NCI-H2081 (cell line): ENCODE measurements around the gene DBI.
A peak's percentile ranks its signal among the peaks of the same experiment; 100 is the strongest.
"Not testable (repeated sequence)": the region's sequence is repeated elsewhere in the genome, so short reads cannot be mapped to it uniquely, and the experiment has no call there.

Experiments
- DNase-seq, 2 experiments: peaks; one replicate each; lab custom pipeline; 2025; lab: John Stamatoyannopoulos, UW

DBI gene

DNA sequence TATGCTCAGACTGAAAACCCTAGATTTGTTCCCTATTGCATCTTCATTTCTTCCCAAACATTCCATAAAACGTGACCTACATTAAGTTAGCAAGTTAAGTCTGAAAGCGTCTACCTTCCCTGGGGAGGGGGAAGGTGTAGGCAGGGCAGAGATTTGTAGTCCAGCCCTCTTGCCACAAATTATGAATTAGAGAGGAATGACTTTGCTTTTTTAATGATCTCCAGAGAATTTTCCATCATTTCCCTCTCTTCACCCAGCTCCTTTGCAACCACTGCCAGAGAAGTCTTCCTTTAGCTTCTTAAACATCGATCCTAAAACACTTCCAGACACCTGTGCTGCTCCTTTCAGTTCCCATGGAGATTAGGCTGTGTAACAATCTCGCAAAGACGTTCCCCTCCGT is 1.3 kb upstream of the DBI start:
- DNase-seq = no peak

DNA sequence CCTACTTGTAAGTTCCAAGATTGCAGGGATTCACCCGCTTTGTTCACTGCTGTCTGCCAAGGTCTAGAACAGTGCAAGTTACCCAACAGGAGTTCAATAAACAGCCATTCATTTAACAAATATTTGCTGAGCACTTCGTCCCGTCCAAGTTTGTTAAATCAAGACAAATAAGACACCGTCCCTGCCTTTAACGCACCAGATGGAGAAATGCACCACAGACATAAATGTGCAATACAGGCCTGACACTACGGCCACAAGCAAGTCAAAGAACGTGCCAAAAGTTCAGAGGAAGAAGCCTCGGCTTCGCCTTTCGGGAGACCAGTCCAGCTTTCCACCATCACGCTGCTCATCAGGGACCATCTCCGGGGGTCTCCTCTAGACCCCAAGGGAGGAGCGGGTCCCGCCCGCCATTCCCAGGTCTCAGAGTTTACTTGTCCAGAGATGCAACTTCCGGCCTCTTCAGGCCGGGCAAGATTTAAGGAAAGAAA is 572 bp upstream of the DBI start:
- peak in 1 of 2 experiments; percentile 7 for DNase-seq

DNA sequence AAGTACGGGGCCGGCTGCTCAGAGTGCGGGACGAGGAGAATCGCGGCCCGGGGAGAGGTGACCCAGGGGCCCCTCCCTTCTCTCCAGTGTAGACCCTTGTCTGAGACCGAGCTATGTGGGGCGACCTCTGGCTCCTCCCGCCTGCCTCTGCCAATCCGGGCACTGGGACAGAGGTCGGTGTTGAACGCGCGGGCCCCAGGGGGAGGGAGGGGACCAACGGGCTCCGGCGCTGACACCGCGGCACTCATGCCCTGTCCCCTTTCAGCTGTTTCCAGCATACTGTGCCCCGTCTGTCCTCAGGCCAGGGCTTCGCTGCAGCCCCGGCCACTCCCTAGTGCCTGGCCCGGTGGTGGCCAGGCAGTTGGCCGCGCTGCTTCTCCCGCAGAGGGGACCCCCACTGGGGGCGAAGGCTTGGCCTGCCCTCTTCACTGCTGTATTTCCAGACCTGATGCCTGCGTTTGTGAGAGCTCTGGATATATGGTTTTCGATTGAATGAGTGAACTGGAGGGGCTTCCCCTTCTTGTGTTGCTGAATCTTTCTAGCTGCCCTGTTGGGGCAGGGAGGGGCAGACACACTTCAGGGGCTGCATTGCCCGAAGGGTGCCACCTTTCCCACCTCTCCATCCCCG is 809 bp downstream of the DBI start:
- DNase-seq = peak in 1 of 2 experiments; percentile 25

DNA sequence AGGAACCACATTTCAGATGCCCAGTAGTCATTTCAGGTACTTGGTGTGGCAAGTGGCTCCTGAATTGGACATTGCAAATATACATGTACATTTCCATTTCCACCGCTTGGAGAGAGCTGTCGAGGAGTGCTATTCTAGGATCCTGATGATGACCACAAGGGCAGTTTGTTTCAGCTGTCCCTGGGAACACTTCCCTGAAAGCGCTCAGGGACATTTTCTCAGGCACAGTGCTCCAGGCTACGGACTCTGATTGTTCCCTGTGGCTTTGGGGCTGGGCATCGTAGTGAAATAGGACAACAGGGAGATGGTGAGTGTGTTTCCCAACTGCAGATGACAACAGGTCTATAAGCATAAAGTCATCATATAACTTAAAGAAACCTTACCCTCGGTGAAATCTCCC is 3.1 kb downstream of the DBI start:
- no peak for DNase-seq

DNA sequence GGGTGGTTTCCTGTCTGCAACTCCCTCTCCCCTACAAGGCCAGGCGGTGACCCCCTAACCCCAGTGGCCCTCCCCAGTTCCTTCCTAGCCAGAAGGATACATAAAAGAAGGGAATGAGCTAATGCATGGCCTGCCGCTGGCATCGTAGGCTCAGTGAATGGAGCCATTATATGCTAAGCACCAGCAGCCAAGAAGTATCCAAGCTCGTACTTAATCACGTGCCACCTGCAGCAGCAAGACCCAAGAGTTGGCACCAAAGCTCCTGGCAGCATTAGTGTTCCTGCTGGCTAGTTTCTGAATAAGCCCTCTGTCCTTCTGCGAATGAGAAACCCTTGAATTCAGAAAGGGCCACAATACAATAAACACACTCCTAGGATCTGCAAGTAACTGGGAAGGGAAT is 4.3 kb downstream of the DBI start:
- DNase-seq = no peak

DNA sequence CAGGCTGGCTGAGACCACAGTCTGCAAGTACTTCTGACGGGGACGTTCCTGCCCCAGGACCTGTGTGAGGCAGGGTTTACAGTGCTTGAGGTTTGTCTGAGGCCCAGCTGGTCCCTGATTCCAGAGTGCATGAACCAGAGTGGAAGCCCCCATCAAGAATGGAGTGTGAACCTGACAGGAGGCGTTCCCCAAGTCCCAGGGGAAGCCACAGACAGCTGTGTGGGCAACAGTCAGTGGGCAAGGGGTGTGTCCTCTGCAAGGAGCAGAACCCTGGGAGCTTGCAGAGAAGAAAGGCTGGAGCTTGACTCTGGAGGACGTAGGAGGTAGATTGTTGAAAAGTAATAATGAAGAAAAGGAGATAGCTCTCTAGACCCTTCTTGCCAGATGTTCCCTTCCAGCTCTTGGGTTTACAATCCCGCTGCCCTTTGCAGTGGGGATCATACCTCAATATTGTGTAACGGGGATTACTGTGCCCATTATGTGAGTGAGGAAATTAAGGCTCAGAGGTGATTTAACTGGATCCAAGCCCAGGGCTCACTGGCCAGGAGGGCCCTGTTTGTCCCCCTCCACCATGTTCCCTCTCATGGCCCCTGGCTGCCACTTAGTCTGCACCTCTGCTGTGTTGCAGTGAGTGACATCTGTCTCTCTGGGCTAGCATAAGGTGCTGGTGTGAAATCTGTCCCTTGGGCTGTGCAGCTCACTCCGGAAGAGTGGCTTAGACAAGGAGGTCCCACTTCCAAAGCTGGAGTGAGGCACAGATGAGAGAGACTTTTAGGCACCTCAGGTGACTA is 6.2 kb downstream of the DBI start:
- DNase-seq = no peak

DNA sequence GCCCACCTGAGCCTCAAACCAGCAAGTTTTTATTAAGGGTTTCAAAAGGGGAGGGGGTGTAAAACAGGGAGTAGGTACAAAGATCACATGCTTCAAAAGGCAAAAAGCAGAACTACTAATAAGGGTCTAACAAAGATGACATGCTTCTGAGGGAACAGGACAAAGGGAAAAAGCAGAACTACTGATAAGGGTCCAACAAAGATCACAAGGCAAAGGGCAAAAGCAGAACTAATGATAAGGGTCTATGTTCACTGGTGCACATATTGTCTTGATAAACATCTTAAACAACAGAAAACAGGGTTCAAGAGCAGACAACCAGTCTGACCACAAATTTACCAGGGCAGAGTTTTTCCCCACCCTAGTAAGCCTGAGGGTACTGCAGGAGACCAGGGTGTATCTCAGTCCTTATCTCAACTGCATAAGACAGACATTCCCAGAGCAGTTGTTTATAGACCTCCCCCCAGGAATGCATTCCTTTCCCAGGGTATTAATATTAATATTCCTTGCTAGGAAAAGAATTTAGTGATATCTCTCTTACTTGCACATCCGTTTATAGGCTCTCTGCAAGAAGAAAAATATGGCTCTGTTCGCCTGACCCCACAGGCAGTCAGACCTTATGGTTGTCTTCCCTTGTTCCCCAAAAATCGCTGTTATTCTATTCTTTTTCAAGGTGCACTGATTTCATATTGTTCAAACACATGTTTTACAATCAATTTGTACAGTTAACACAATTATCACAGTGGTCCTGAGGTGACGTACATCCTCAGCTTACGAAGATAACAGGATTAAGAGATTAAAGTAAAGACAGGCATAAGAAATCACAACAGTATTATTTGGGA is 7.3 kb downstream of the DBI start:
- DNase-seq = not testable (repeated sequence)

DNA sequence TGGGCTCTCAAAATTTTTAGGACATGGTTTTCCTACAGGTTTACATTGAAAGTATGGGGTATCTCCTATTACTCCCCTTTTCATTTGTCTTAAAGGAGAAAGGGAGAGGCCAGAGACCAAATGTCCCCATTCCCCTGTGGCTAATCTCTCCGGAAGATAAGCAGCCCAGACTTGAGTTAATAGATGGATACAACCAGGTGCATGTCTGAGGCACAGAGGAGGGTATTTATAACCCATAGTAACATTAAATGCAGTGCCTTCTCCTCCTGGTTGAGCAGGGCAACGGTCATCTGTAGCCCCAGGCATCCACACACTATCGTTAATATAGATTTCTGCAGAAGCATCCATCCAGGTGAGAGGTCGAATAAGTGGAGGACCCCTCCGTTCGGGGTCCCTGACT is 9.6 kb downstream of the DBI start:
- not testable (repeated sequence) for DNase-seq

DNA sequence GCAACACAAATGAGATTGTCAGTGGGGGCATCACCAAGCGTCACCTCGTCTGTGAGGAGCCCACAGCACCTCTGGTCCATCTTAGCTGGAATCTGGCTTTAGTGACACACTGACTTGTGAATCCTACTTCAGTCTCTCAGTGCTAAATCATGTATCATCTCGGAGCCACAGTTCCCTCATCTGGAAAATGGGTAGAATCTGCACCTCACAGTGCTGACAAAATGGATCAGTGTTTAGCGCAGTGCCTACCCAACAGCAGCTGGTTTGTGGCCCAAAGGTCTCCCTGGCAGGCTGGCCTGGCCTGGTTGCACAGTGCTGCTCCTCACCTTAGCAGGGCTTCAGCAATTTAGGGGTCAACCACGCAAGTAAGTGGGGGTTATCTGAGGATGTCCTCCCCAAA is 10.0 kb downstream of the DBI start:
- DNase-seq = no peak

DNA sequence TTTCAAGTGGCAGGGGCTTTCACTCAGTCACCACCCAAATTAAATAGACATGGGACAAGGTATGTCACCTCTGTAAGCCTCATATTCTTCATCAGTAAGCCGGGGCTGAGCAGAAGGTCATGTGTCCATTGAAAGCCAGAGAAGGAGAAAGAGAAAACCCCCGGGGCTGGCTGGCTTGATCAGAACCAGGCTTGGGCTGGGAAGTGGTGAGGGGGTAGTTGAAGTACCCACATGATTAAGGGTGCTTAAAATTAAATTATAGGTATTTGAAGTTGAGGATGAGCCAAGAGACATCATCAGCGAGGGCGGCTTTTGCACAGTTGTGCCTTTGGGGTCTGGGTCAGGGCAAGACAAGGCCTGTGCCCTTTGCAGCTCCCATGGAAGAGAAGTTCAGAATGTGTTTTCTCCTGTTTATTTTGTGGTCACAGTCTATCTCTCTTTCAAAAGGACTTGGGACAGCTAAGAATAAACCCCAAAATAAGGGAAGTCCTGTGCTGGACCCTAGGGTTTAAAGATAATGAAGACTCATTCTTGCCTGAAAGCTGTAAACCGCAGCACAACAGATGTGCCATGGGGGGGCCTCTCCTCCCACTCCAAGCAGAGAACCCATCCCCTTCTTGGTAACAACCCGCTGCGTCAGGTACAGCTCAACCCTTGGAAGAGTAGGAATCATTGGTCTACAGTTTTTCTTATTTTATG is 10.7 kb downstream of the DBI start:
- no peak for DNase-seq

DNA sequence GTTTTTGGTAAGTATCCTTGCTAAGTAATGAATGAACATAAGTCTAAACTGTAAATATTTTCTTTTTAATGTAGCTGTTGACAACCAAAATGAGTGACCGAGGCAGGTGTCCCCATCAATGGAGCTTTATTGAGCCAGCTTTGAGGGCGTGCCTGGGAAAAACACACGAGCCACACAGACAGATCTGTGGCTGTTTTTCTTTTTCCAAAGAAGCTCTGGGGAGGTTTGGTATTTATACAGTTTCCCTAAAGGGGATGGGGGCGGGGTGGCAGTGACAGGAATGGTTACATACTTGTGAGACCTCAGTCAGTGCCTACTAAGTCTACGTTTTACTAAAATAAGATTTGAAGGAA is 11.2 kb downstream of the DBI start:
- DNase-seq = no peak

DNA sequence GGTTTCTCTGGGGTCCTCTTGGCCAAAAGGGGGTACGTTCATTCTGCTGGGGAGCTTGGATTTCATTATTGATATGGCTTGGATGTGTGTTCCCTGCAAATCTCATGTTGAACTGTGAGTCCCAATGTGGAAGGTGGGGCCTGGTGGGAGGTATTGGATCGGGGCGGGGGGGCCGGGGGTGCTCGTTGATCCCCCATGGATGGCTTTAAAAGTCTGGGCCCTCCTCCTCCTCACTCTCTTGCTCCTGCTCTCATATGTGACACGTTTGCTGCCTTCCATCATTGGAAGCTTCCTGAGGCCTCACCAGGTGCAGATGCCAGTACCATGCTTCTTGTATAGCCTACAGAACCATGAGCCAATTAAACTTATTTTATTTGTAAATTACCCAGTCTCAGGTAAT is 11.8 kb downstream of the DBI start:
- no peak for DNase-seq

DNA sequence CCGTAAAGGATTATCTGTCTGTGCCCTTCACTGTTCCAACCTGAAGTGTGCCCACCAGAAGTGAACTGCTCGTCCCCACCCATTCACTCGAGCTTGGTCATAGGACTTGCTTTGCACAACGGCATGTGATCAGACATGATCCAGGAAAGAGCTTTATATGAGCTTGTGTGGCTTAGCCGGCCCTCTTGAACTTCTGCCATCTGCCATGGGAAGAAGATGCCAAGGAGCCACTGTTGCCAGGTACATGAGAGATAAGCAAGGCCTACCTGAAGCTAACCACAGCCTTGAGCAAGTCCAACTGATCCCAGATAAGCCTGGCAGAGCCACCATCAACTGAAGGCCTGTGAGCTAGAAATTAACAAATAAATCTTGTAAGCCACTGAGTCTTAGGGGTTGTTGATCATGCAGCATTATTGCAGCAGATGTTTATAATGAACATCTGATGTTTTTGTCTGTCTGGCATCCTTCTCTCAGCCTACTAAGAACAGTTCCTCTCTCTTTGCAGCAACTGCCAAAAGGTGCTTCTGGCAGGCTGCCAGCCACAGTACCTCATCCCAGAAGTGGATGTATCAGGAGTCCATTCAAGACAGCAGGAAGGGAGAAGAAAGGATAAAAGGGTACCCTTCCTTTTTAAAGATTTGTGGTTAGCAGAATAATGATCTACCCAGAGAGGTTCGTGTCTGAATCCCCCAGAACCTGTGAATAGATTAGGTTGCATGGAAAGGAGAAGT is 16.8 kb downstream of the DBI start:
- DNase-seq = peak in 1 of 2 experiments; percentile 2

DNA sequence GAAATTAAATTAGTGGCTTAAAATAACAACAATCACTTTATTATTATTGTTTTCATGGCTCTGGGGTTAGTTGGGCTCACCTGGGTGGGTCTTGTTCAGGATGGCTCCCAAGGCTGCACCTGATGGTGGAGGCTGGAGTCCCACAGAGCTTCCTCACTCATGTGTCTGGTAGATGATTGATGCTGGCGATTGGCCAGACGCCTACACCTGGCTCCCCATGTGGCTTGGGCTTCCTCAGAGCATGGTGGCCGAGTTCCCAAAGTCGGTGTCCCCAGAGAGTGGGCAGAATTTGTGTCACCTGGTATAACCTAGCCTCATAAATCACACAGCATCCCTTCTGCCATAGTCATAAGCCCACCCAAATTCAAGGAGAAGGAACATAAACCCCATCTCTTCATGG is 18.2 kb downstream of the DBI start:
- peak in 1 of 2 experiments; percentile 25 for DNase-seq

DNA sequence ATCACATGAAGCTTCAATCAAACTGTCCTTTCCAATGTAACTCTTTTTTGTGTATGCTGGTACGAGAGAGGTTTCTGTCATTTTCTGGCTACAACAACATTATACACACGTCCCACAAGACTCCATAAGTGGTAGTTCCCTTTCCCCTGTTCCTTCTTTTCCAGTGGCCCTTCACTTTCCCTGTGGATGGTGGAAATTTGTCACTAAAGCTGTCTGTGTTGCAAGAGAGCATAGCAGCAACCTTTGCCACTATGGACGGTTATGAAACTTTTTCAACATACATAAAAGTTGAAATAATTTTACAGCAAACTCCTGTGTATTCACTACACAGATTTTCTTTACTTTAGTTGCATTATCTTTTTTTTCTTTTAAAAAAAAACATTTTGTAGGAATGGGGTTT is 18.7 kb downstream of the DBI start:
- DNase-seq = no peak

DNA sequence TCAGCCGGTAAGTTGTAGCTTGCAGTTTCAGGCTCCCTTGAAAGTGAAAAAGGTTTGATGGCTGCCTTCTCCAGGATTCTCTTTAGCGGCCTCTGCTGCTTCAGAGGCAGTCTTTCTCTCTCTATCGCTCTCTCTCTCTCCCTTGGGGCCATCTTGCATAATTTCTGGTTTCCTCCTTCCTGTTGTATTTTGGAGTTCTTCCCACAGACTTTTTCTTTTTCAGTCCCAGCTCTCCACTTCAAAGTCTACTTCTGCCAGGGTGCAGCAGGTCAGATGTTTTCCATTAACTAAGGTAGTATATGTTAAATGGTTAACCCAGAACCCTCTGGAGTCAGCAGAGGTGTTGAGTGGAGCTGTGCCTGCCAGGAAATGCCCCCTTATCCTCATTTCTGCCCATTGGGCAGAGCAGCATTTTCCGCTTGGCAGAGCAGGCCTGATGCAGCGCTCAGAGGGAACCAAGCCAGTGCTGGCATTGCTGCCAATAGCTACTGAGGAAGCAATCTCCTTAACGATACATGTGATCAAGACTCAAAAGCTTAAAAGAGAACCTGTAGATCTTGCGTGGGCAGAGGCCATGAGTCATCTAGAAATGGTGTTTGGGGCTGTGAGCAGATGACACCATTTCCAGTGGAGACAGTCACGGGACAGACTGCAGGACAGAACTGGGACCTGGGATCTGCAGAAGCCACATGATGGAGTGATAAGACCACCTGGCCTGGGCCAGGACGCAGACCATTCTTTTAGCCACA is 20.8 kb downstream of the DBI start:
- no peak for DNase-seq

DNA sequence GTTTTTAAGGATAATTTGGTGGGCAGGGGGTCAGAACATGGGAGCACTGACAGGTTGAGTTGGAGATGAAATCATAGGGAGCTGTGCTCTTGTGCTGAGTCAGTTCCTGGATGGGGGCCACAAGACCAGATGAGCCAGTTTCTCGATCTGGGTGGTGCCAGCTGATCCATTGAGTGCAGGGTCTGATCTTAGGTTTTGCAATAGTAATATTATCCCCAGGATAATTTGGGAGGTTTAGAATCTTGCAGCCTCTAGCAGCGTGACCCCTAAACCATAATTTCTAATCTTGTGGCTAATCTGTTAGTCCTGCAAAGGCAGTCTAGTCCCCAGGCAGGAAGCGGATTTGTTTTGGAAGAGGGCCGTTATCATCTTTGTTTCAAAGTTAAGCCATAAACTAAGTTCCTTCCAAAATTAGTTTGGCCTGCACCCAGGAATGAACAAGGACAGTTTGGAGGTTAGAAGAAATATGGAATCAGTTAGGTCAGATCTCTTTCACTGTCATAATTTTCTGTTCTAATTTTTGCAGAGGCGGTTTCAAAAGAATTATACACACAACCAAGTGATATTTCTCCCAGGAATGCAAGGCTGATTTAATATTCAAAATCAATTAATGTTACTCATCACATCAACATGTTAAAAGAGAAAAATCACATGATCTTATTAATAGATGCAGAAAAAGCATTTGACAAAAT is 23.0 kb downstream of the DBI start:
- no peak for DNase-seq

DNA sequence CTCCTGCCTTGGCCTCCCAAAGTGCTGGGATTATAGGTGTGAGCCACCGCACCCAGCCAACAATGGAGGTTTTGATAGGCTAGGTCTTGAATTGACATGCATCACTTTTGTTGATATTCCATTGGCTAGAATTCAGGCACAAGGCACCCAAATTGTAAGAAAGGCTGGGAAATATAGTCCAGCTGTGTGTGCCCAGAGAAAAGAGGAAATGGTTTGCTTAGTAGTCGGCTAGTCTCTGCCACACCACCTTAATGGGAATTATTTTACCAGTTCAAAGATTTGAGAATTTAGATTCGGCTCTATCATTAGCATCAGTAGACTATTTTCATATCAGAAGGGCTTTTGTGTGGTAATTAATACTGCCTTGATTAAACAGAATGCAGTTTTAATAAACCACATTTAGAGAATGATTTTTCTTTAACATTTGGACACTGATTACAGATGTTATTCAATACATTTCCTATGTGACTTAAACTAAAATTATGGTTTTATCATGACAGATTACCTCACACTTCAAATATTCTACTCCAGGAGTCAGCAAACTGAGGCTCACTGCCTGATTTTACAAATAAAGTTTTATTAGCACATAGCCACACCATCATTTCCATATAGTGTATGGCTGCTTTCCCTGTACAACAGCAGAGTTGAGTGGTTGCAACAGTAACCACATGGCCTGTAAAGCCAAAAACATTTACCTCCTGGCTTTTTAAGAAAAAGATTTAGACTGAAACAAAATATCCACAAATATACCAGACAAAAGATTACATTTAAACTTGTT is 27.4 kb downstream of the DBI start:
- DNase-seq = no peak

DNA sequence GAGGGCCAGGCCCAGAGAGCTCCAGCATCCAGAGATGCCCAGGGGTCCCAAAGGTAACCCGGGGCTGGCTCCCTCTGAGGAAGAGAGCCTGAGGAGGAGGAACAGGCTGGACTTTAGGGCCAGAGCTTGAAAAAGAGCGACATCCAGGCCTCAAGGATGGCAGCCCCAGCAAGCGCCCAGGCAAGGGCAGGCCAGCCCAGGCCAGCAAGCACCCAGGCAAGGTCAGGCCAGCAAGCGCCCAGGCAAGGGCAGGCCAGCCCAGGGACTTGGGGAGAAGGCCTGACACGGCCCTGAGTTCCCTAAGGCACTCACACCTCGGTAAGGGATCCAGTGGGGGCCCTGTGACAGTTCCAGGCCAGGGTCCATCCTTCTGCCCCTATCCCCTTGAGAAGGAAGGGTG is 30.4 kb downstream of the DBI start:
- no peak for DNase-seq
